Skin epidermis (tissue), 12 donors: ENCODE results near the gene LRIG1.

Experiments
- H3K27ac ChIP-seq, 21 experiments: fragments of 200-600 bp; sonication (generic) in 11 of 21; one replicate each; pipeline ENCODE4 v1.5.0; 2020; ENCODE audit warnings: mild to moderate bottlenecking in 3 of 21, inconsistent platforms in 2 of 21, moderate library complexity in 2 of 21
- H3K4me3 ChIP-seq, 7 experiments: fragments of 200-600 bp; sonication (generic) in 2 of 7; one replicate each; pipeline ENCODE4 v1.5.0; 2020; ENCODE audit warnings: inconsistent platforms in 2 of 7, mild to moderate bottlenecking in 2 of 7, moderate library complexity in 1 of 7

LRIG1 gene

DNA sequence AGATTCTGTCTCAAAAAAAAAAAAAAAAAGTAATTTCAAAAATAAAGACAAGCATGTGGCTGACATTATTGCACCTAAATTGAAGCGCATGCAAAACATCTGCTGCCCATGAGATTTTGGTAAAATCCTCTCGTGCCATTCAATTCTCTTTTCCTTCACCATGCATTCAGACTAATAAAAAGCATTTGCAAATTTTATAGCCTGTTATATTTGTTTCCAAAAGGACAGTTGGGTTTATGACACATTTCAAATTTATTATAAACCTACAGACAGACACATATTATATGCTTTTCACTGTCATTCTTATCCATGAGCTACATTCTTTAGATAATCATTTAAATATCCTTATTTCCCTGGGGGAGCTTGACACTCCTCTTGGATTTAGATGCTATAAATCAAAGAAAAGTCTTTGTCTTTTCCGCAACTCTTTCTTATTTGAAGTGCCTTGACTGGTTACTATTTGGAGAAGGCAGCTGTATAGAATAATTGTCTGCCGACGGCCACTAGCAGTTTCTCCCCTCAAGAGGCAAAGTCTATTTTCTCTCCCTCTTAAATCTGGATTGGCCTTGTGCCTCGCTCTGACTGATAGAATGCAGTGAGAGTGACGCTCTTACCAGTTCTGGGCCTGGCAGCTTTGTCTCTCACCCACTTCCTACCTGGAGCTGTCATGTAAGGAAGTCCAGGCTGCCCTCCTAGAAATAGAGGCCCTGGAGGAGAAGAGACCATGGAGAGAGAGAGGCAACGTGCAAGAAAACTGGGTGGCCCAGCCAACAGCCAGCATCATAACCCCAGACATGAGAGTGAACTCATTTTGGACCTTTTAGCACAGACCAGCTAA, 6.8 kb upstream of the LRIG1 start:
- Histone ChIP-seq H3K27ac (no peak overlapping the region), H3K4me3 (no peak overlapping the region)

DNA sequence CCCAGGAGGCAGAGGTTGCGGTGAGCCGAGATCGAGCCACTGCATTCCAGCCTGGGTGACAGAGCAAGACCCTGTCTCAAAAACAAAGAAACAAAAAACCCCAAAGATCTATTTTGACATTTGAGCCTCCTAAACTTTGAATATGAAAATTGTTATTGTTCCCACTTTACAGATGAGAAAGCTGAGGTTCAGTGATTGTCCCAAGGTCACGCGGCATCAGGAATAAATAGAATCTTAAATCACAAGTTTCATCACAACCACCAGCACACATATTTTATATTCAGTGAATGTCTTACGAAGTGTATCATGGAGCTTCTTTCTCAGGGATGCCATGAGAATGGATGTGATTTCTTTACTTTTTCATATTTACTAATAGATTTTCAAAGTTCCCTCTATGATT, 5.3 kb upstream of the LRIG1 start:
- Histone ChIP-seq H3K27ac (no peak overlapping the region), H3K4me3 (no peak overlapping the region)

DNA sequence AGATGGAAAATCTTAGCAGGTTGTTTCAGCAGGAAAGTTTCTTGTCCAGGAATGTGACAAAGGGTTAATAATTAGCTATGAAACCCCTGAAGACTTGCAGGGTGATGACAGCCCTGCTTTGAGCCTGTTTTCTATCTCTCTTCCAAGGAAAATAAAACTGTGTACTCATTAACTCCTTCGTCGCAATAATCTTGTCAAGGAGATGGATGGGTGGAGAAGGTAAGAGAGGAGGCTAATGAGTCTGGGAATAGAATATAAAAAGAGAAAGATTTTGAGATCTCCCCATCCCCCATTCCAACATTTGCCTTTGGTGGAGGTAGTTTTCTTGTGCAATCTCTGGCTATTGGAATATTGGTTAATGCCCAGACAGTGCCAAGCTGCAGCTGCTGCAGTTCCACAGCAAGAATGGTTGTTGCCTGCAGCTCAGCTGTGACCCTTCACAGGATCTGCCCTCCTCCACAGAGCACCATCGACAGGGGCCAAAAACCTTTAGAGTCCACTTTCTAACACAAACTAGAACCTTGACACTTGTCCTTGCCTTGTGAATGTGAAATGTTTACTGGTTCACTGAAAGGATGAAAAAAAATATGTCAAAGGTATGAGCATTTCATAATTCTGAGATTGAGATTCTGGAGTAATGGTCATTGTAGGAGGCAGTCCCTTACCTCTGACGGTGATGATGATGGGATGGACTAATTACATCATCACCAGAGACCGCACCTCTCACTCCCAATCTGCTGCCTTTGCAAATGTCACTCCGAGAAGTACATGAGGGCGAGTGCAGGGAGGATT, 4.2 kb upstream of the LRIG1 start:
- no peak overlapping the region for H3K27ac ChIP-seq

DNA sequence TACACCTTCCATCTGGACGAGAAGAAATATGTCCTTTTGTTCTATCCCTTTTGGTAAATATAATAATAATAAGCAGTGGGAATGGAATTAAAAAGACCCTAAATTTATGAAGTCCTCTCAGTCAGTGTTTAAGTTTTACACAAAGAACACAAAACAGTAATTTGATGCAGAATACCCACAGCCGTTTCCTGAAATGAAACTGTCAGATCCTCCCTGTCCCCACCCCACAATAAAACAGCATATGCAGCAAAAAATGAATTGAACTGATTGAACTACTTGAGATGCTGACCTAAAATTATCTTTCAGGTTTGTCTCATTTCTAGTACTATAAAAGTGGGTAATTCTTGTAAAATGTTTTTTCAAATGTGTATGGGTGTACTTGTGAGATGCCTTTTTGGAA, 2.2 kb upstream of the LRIG1 start:
- Histone ChIP-seq H3K4me3 (no peak overlapping the region), H3K27ac (no peak overlapping the region)

More for the DNA sequence above, 4.2 kb upstream of the LRIG1 start:
- no peak overlapping the region for H3K4me3 ChIP-seq

DNA sequence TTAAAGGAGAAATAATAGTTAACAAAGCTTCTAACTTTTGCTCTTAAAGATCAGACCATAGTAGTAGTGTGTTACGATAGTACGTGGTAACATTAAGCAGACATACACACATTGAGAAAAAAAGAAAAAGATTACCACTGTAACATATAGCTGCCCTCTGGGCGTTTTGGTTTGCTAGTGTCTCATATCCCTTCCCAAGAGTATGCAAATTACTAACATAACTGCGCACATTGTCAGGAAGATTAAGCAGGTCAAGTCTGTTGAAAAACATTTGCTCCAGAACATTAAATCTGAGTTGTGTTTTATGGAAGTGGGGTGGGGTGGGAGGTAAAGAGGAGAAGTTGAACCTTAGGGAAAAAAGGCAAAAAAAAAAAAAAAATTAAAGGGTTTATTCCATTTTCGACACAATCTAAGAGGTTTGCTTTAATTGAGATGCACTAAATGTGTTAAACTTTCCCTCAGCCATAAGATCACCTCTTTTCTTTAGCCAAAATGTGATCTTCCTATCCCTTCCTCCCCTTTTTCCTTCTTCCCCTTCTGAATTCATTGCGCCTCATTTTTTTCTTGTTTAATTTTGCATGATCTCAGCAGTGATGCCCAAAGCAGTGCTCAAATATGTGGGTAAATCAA, 1.5 kb upstream of the LRIG1 start:
- Histone ChIP-seq H3K4me3 (no peak overlapping the region), H3K27ac (no peak overlapping the region)

DNA sequence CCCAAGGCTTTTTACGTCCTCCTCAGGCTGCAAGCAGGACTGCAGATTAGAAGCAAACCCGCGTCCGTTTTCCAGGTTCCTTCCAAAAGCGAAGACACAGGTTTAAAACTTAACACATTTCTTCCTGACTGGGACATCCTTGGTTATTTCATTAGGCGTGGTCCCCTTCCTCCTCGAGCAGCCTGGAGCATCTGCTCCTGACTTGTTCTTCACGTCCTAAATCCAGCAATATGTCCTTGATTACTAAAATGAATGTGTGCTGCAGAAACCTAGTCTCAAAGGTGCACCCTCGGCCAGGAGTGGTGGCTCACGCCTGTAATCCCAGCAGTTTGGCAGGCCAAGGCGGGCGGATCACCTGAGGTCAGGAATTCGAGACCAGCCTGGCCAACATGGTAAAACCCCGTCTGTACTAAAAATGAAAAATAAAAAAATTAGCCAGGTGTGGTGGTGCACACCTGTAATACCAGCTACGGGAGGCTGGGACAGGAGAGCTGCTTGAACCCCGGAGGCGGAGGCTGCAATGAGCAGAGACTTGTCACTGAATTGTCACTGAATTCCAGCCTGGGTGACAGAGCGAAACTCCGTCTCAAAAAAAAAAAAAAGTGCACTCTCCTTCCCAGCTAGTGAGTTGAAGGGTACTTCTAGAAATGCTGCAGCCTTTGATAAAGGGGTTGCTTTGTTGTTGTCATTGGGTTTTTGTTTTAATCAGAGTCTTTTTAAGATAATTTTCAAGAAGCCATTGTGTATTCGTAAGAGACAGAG, 842 bp upstream of the LRIG1 start:
- Histone ChIP-seq H3K4me3 (peak overlapping the region in 6 of 7 experiments; percentile 25 to 96 (median 80)), H3K27ac (peak overlapping the region in 2 of 21 experiments; percentile 27 to 75)

DNA sequence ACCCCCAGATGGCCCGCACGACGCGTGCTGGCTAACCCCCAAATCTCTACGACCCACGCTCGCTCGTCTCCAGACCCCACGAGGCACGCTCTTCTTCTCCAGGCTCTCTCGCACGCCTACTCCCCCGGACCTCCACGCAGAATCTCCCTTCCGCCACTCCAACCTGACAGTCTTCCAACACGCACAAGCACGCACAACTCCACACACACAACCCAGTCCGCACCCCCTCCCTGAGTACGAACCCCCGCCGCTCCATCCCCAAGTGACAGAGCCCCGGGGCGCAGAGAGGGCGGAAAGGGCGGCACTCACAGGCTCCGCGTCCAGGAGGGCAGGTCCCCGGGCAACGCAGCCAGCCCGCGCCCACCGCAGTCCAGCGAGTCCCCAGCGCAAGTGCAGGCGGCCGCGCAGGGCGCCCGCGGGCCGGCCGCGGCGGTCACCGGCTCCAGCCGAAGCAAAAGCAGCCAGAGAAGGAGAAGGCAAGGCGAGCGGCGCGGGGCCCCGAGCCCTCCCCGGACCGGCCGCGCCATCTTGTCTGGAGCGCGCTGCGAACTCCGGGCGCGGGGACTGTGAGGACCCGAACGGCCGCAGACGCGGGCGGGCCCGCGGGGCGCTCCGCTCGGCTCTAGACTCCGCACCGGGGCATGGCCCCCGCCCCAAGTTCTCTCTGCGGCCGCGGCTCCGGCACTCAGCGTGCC, 794 bp downstream of the LRIG1 start:
- peak overlapping the region; percentile 39 to 95 (median 87) for H3K27ac ChIP-seq
- H3K4me3 ChIP-seq = peak overlapping the region; percentile 71 to 96 (median 89)

DNA sequence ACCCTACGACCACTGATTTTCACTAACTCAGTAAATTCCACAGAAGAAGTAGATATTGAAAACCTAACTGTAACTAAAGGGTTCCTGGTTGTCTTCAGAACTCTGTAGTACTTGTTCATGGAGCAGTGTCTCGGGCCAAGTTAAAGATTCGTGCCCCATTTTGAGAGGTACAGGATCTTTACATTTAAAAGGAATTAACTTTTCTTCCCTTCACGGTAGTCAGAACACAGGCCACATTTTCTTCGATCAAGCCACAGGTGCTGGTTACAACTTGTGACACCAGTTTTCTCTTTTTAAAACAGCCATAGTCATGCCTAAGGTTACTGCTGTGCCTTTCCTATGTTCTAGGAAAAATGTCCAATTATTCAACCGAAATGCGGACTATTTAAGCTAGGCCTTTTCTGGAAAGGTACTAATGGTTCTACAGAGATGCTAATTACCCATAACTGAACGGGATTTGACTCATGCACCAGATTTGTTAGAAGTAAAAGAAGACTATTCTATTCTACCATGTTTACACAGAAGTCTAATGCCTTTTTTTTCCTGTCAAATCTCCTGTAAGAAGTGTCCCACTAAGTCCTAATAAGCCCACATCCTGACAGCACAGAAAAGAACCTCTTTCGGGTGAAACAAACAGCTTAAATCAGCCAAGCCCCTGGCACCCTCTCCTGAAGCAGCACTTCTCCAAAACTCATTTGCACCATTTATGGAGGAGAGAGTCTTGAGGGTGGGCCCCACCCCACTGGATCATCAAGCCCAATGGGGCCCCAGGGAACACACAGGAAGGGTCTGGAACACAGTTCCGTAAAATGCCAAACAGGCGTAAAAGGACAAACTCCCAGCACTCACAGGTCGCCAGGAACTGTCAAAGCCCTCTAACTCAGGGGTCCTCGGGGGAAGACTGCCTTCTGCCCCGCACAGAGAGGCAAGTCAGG, 1.9 kb downstream of the LRIG1 start:
- Histone ChIP-seq H3K4me3 (peak overlapping the region; percentile 71 to 96 (median 89)), H3K27ac (peak overlapping the region in 16 of 21 experiments; percentile 75 to 95 (median 87))

DNA sequence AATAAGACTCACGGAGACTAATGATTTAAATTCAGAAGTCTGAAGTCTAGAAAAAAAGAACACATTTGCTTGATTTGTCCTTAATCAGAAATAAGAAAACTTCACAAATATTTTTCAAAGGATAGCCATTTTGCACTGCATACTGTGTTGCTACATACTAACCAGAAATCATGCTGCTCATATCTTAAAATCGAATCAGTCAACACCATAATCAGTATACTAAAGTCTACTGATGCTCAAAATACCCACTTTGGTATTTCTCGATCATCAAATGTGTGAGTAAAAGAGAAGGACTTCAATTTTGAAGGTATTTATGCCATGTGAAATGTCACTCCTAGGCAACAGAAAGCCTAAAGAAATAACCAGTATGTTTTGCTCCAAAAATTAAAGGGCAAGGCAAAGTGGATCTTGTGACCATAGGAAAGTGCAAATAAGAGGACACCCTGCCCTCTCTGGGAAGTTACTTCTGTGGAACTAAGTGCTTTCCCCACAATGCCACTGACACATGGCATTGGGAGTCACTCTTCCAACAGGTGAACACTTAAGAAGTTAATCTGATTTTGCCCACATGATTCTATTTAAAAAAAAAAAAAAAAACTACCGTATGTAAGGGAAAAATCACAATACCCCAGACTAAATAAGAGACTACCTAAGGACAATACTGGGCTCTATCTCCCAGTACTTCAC, 2.7 kb downstream of the LRIG1 start:
- peak overlapping the region in 5 of 7 experiments; percentile 71 to 96 (median 82) for H3K4me3 ChIP-seq
- peak overlapping the region in 11 of 21 experiments; percentile 17 to 95 (median 87) for H3K27ac ChIP-seq

DNA sequence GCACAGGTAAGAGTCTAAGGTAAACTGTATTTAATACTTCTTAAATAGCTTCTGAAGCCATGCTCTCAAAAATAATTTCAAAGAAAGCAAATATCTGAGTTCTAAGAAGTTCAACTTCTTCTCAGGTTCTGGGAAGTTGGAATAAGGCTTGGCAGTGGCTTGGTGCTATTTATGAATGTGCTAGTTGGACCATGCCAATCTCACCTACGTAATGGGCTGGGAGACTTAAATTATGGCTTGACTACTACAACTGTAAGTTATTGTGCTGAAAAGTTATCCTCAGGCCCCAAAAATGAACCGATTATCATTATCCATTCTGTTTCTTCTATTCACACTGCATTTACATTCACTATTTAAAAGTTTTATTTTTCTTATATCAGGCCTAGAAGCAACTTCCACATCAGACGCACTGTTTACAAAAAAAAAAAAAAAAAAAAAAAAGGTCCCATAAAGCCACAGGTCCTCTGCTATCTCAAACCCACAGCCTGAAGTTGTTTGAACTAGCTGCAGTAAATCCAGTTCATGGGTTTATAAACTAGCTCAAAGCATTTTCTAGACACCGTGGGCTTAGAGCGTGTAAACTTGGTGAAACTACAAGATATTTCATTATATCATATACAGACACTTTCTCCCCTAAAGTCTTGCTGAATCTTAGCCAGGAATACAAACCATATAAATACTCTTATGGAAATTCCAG, 3.4 kb downstream of the LRIG1 start:
- Histone ChIP-seq H3K4me3 (peak overlapping the region in 3 of 7 experiments; percentile 82 to 96 (median 96)), H3K27ac (peak overlapping the region in 8 of 21 experiments; percentile 11 to 95 (median 87))

DNA sequence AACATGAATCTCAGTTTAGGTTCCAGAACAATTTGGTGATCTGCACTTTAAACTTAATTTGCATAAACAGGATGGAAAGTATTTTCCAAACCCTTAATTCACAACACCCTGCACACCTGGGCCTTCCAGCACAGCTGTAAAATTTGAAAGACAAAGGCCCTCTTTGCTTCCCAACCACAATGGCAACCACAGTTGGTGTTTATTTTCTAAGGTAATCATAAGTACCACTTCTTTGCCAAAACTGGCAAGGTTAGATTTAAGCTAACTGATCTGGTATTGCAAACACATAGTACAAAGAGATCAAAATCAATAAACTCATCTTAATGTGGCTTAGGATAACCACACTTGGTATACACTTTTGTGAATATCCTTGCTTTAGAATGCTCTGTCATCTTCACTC, 4.1 kb downstream of the LRIG1 start:
- peak overlapping the region in 3 of 21 experiments; percentile 8 to 44 (median 43) for H3K27ac ChIP-seq
- no peak overlapping the region for H3K4me3 ChIP-seq

DNA sequence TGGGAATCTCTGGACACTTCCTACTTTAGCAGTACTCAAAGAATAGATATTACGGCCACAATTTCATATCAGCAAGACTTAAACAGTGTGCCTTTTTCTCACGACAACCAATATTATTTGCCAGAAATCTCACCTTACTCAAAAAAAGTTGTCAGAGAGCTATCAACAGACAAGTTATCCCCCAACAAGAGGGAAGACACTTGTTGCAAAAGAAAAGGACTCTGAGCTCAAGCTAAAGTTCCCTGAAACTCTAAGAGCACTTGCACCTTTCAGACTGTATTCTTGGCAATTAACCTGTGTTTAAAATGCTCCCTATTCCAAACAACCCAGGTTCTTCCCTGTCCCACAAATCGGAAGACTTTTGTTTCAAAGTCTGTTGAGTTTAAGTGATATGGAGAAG, 4.5 kb downstream of the LRIG1 start:
- no peak overlapping the region for H3K27ac ChIP-seq
- no peak overlapping the region for H3K4me3 ChIP-seq

DNA sequence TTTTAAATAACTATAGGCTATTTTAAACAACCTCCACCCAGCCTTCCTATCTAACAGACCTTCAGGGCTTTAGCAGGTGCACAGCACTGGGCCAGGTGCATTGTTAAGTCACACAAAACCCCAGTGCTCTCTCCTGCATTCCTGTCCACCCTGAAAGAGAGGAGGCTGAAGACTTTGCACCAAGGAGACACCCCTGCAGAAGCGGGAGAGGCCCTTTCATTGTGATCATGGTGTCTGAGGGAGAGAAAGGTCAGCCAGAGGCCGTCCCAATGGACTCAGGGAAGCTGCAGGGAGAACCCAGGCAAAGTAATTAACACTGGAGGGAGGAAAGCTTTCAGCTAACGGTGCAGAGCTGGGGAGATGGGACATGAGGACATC, 5.2 kb downstream of the LRIG1 start:
- no peak overlapping the region for H3K4me3 ChIP-seq
- peak overlapping the region in 1 of 21 experiments; percentile 5 for H3K27ac ChIP-seq

DNA sequence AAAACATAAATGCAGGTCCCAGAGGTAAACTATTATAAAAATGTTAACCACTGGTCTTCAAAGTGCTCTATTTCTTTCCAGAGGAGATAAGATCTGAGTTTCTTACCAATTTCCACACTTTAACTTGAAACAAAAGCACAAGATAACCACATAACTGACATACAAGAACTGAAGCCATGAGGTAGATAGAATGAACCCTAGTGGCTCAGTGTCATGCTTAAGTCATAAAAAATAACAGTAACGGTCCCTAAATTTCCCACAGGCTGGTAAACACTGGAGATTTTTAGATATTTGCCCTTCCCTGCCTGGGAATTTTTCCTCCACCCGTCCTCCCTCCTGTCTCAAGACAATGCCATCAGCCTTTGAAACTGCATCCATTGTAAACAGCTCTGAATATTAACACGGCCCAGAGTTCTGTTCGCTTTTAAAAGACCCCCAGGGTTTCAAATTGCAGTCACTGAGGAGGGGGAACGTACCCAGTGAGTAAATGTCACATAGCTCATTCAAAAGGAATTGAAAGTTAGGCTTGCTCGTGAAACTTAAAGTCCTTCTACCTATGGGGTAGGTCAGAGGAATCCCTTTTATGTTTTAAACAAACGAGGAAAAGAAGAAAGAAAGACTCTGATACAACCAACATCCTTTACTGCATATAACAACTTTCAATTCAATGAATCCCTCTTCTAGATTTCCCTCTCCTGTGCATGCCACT, 5.7 kb downstream of the LRIG1 start:
- H3K27ac ChIP-seq = peak overlapping the region in 1 of 21 experiments; percentile 10
- H3K4me3 ChIP-seq = no peak overlapping the region

DNA sequence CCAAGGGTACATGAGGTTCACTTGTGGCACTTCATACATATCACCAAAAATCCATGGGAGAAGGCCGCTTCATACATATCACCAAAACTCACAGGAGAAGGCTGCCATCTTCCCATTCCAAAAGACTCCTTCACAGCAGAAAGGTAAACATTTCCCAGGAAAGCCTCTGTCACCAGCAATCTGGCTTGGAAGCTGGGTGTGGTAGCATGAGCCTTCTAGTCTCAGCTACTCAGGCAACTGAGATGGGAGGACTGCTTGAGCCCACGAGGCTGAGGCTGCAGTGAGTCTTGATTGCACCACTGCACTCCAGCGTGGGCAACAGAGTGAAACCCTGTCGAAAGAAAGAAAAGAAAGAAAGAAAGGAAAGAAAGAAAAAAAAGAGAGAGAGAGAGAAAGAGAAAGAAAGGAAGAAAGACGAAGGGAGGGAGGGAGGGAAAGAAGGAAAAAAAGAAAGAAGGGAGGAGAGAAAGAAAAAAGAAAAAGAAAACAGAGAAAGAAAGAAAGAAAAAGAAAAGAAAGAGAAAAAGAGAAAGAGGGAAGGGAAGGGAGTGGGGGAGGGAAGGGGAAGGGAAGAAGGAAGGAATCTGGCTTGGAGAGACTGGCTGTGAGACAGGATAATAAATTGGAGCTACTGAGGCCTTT, 7.2 kb downstream of the LRIG1 start:
- Histone ChIP-seq H3K4me3 (no peak overlapping the region), H3K27ac (peak overlapping the region in 4 of 21 experiments; percentile 20 to 38 (median 28))

DNA sequence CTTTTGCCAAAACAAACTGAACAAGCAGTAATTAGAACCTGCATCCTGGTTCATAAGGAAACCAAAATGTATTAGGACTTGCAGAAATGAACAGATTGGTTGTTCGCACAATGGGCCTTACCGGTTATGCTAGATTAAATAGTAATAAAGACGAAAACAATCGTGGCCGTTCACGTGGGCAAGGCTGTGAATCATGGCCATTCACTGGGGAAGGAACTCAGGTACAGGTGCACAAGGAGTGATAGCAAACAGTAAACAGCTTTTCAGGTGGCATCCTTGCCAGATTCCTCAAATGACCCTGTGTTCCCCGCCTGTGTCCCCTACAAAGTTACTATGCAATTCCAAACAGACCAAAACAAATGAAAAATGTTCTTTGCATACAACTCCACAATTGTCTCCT, 8.2 kb downstream of the LRIG1 start:
- Histone ChIP-seq H3K27ac (peak overlapping the region in 5 of 21 experiments; percentile 12 to 51 (median 24)), H3K4me3 (no peak overlapping the region)
